GM12873 (cell line): Measurements from ENCODE around the gene OPCML.

Experiments used
- CTCF ChIP-seq: IDR thresholded peaks from 2 replicates; pipeline ENCODE4 v1.5.1; 2012; ENCODE audit warnings: low read depth, mild to moderate bottlenecking, moderate library complexity, low read length, control low read depth; ENCODE audit not compliant: insufficient read depth; ENCODE audit errors: missing control alignments

Gene OPCML

DNA sequence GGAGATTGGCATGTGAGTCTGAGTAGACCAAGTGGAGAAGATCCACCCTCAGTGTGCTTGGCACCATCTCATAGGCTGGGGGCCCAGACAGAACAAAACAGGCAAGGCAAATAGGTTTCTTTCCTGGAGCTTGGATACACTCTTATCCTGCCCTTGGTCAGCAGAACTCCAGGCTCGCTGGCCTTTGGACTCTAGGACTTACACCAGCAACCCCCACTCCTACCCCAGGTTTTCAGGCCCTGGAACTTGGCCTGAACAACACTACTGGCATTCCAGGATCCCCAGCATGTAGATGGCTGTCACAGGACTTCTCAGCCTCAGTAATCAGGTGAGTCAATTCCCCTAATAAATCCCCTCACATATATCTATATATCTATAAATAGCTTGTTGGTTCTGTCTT, 637.7 kb downstream of the OPCML start:
- no peak for TF ChIP-seq CTCF

GRCh38 chr11:132892876-132893275, 639.4 kb downstream of the OPCML start:
- no peak for TF ChIP-seq CTCF

- no peak for TF ChIP-seq CTCF
These were observed 644.1 kb downstream of the OPCML start for GRCh38 chr11:132888226-132888625.

GRCh38 chr11:132886335-132886734, 646.0 kb downstream of the OPCML start:
- no peak for TF ChIP-seq CTCF

GRCh38 chr11:132883241-132883640, 649.1 kb downstream of the OPCML start:
- TF ChIP-seq CTCF = no peak

DNA sequence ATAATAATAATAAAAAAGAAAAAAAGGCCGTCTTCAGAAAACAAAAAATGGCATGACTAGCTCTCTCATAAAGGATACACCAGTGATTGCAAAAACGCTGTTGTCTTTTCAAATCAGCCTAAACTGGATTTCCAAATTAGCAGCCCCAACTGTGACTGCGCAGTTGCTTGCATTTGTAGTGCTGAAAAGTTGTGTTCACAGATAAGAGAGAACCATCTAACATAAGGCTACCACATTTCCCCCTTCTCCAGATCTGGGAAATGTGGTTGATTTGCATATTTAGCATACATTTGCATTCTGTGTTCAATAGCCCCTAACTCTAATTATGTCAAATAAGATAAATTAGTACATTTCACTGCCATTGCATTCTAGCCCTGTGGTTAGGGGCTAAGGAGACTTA, 650.7 kb downstream of the OPCML start:
- no peak for TF ChIP-seq CTCF

DNA sequence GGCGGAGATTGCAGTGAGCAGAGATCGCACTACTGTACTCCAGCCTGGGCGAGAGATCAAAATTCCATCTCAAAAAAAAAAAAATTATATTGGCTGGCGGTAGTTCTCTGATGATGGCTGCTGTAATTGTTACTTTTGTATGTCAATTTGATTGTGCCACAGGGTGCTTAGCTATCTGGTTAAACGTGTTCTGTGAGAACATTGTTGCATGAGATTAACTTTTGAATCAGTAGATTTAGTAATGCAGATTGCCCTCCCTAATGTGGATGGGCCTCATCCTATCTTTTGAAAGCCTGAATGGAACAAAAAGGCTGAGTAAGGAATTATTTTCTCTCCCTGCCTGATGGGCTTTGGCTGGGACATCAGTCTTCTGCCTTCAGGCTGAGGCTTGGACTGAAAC, 654.2 kb downstream of the OPCML start:
- TF ChIP-seq CTCF = no peak
